ENCODE data around the gene OPCML. TPM values are rescaled to one million over a fixed set of nuclear protein-coding genes. Genes with fewer than 3 reads are reported as not detected.

The OPCML gene
- total RNA-seq, 2 experiments from 2014 or later = not detected

DNA sequence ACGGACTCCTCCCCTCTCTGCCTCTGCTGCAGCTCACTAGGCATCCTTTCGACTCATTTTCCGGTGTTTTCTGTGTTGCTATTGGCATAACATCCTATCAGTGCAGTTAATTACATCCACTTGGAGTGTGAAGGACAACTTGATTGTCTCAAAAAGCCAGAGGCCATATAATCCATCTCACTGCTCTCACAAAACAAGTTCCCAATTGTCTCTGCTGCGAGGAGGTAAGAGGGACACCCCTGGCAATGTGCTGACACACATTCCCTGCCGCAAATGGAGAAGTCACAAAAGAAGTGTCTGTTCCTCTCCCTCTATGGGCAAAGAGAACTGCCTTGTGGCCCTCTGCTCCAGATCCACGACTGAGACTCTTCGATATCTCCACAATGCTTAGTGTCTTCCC is 618.4 kb downstream of the OPCML start:
- DNase-seq = no peak
- H3K4me3 Mint-ChIP-seq = no peak overlapping the region
- CTCF ChIA-PET = interaction anchor here (1.7 kb wide), 1 partner anchor 27 kb away, joined by 5 read pairs; no protein-coding TSS in a partner anchor
- H3K9me3 Mint-ChIP-seq = no peaks in the 10 kb centered on the region
- POLR2A ChIA-PET = no interaction called here
- no peaks in the 10 kb centered on the region for H3K4me1 Mint-ChIP-seq
- H3K27ac Mint-ChIP-seq = no peak overlapping the region
- H3K27me3 Mint-ChIP-seq = no peaks in the 10 kb centered on the region
- no peaks in the 10 kb centered on the region for H3K36me3 Mint-ChIP-seq (ENCODE audit: low read depth)

DNA sequence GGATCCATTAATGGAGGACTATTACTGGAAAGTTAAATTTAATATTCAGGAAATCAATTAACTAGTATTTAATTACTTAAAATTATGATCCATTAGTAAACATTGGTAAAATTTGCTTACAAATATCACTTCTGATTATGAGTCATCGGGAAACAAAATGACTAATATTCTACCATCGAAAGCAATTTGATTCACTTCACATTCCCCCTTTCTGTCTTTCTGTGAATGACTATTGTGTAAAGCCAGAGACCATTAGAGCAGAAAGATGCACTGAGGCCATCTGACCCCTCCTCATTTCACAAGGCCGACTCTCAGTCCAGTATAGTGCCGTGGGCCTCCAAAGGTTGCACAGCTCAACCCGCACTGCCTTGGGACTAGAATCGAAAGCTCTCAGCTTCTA is 619.0 kb downstream of the OPCML start:
- ChIA-PET POLR2A (no interaction called here), CTCF (no interaction called here)
- no peaks in the 10 kb centered on the region for H3K27me3 Mint-ChIP-seq
- H3K27ac Mint-ChIP-seq = no peak overlapping the region
- no peaks in the 10 kb centered on the region for H3K36me3 Mint-ChIP-seq (ENCODE audit: low read depth)
- no peaks in the 10 kb centered on the region for H3K9me3 Mint-ChIP-seq
- DNase-seq = no peak
- no peaks in the 10 kb centered on the region for H3K4me1 Mint-ChIP-seq
- H3K4me3 Mint-ChIP-seq = no peak overlapping the region

DNA sequence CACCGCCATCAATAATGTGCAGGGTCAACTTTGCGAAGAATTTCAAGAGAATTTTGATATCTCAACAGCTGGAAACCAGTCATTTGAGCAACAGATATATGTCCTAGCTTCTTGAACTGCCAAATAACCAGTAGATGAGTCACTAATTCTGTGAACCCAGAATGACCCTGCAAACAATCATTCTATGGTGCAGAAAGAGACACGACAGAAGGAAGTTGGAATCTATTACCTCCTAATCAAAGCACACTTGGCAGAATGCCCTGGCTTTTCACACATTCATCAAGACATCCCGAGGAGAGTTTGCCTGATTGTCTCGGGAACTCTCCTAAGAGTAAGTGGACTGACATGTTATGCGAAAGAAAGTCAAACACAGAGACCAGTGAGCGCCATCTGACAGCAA is 621.1 kb downstream of the OPCML start:
- Mint-ChIP-seq H3K27me3 (no peaks in the 10 kb centered on the region), H3K4me1 (no peaks in the 10 kb centered on the region), H3K4me3 (no peak overlapping the region), H3K36me3 (ENCODE audit: low read depth) (no peaks in the 10 kb centered on the region), H3K27ac (no peak overlapping the region), H3K9me3 (no peaks in the 10 kb centered on the region)
- no peak for DNase-seq
- ChIA-PET POLR2A (no interaction called here), CTCF (no interaction called here)

DNA sequence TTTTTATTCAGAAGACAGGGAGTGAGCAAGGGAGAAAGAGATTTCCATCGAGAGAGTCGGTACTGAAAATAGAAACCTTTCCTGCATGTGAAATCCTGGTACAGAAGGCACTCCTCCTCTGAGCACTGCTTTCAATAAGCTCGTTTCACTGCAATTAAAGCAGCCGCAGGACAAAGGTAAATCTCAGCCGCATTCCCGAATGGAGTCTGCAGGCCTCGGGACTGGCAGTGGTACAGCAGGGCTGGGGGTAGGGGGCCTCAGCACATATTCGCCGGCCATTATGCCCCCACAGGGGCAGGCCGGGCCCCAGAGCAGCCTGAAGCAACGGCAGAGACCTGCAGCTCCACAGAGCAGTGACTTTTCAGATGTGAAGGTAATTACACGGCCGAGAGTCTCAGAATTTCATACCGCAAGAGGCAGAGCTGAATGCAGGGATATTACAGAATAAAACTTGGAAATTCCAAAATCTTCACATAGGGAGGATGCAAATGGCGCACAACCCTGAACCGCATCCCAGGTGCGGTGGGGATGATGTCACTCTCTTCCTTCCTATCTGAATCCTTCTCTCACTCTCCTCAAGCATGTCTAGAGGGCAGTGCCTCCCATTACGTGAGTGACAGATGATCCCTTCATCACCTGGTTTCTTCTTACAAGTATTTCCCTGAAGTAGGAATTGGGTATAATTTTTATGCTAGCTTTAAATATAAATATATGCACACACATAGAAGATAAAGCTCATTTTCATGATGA is 622.1 kb downstream of the OPCML start:
- ChIA-PET POLR2A (no interaction called here), CTCF (no interaction called here)
- no peaks in the 10 kb centered on the region for H3K36me3 Mint-ChIP-seq (ENCODE audit: low read depth)
- no peak overlapping the region for H3K27ac Mint-ChIP-seq
- H3K9me3 Mint-ChIP-seq = no peaks in the 10 kb centered on the region
- H3K4me3 Mint-ChIP-seq = no peak overlapping the region
- H3K27me3 Mint-ChIP-seq = no peaks in the 10 kb centered on the region
- no peak for DNase-seq
- H3K4me1 Mint-ChIP-seq = no peaks in the 10 kb centered on the region

DNA sequence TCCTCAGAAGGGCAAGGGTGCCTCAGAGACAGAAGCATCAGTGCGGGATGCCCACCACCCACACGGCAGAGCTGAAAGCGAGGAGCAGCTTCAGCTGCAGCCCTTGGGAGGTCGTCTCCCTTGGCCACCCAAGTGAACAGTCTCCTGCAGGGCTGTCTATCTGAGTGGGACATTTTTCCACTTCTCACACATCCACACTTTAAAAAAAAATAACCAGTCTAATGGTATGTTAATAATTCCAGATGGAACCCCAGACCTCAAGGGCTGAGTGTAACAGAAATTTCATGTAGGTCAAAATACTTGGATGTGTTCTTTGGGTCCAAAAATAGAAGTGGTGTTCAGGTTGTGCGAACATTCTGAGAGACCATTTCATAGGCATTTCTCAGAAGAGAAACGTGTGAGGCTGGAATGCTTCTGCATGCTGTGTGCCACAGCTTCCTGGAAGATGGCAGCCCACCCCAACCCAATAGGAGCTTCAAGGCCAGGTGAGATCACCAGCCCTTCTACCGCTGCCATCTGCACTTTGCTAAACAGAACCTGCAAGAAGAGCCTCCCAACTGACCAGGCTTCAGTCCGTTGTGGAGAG is 623.2 kb downstream of the OPCML start:
- H3K36me3 Mint-ChIP-seq (ENCODE audit: low read depth) = no peaks in the 10 kb centered on the region
- H3K9me3 Mint-ChIP-seq = no peaks in the 10 kb centered on the region
- H3K27me3 Mint-ChIP-seq = no peaks in the 10 kb centered on the region
- ChIA-PET POLR2A (no interaction called here), CTCF (no interaction called here)
- no peak overlapping the region for H3K27ac Mint-ChIP-seq
- DNase-seq = no peak
- no peaks in the 10 kb centered on the region for H3K4me1 Mint-ChIP-seq
- H3K4me3 Mint-ChIP-seq = no peak overlapping the region

DNA sequence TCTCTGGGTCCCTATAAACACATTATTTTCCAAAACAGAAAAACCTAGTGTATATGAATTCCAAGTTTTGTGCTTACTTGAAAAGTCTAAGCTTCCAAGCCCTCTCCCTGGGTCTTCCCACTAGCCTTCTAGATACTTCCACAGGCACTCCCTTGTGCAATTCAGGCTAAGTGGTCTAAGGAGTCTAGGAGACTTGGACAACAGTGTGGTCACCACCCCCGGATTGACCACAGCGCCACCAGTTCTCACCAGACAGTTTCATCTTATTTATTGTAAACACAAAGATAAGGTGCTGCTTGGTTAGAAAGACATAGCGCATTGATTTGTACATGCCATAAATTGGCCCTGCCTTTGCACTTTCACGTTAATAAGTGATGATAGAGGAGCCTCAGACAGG is 623.9 kb downstream of the OPCML start:
- Mint-ChIP-seq H3K4me3 (no peak overlapping the region), H3K27ac (no peak overlapping the region), H3K27me3 (no peaks in the 10 kb centered on the region), H3K36me3 (ENCODE audit: low read depth) (no peaks in the 10 kb centered on the region), H3K9me3 (peaks cover 2% of the 10 kb centered on the region), H3K4me1 (no peaks in the 10 kb centered on the region)
- CTCF ChIA-PET = no interaction called here
- DNase-seq = no peak
- POLR2A ChIA-PET = no interaction called here

DNA sequence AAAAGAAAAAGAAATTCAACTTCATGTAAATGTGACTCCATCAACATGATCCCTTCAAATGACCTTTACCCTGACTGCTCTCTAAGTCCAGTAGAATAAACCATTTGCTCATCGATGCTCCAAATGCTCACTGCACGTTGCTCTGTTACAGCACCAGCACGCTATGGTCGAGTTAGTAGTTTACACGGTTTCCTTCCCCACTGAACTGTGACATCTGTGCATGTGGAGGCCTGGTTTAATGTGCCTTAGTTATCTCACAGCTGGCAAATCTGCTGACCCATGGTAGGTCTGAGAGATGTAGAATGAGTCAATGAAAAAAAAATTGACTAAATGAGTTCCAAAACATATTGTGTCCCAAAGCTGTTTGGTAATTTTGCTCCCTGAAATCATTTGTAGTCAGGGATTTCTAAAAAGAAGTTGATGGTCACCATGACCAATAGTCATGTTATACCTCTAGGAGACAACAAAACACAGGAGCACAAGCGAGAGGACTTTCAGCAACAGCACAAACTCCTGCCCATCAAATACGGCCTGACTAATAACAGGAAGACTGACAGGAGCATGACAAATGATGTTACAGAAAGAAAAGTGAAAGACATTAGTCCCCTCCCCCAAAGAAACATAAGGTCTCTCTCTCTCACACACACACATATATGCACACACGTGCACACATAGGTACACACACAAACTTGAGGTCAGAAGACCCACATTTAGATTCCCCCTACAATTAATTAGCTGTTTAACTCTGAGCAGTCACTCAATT is 624.5 kb downstream of the OPCML start:
- Mint-ChIP-seq H3K27ac (no peak overlapping the region), H3K27me3 (no peaks in the 10 kb centered on the region), H3K36me3 (ENCODE audit: low read depth) (no peaks in the 10 kb centered on the region), H3K4me3 (no peak overlapping the region), H3K4me1 (no peaks in the 10 kb centered on the region), H3K9me3 (peaks cover 2% of the 10 kb centered on the region)
- POLR2A ChIA-PET = no interaction called here
- CTCF ChIA-PET = no interaction called here
- DNase-seq = no peak

DNA sequence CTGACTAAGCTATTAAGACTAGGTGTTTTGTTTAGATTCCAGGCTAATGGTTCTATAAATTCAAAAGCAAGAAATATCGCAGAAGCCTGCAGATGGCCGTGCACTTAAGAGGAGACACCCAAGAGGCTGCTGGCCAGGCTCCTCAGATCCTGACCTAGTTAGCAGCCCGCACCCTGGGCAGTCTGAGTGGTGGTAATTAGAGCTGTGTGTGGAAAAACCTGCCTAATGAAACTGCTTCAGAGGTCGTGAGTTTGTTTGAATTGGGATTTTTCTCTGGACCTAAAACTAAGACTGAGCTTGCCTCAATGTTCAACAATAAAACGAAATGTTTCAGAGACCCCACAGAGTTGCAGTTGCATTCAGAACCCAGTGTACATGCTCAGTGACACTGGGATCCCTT is 627.7 kb downstream of the OPCML start:
- H3K36me3 Mint-ChIP-seq (ENCODE audit: low read depth) = no peaks in the 10 kb centered on the region
- peaks cover 2% of the 10 kb centered on the region for H3K9me3 Mint-ChIP-seq
- no peak overlapping the region for H3K27ac Mint-ChIP-seq
- no peaks in the 10 kb centered on the region for H3K4me1 Mint-ChIP-seq
- H3K4me3 Mint-ChIP-seq = no peak overlapping the region
- CTCF ChIA-PET = no interaction called here
- POLR2A ChIA-PET = no interaction called here
- DNase-seq = no peak
- no peaks in the 10 kb centered on the region for H3K27me3 Mint-ChIP-seq

DNA sequence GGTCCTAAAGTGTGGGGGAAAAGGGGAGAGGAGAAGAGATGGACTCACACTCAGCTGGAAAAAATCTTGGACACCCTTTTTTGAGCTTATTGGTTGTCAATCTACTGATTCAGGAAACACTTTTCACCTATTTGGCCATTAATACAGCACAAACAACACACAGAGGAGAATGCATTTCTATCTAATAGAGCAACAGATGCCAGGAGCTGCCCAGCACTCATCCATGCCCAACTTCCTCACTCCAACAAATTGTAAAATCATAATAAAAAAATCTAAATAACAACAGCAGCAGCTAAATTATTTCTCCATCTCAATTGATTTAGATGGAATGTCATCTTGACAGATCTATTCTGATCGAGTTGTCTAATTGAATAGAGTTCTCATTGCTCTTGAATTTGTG is 628.2 kb downstream of the OPCML start:
- CTCF ChIA-PET = no interaction called here
- peaks cover 2% of the 10 kb centered on the region for H3K9me3 Mint-ChIP-seq
- no peaks in the 10 kb centered on the region for H3K36me3 Mint-ChIP-seq (ENCODE audit: low read depth)
- DNase-seq = no peak
- no peak overlapping the region for H3K27ac Mint-ChIP-seq
- no peaks in the 10 kb centered on the region for H3K27me3 Mint-ChIP-seq
- H3K4me3 Mint-ChIP-seq = no peak overlapping the region
- no peaks in the 10 kb centered on the region for H3K4me1 Mint-ChIP-seq
- POLR2A ChIA-PET = no interaction called here

DNA sequence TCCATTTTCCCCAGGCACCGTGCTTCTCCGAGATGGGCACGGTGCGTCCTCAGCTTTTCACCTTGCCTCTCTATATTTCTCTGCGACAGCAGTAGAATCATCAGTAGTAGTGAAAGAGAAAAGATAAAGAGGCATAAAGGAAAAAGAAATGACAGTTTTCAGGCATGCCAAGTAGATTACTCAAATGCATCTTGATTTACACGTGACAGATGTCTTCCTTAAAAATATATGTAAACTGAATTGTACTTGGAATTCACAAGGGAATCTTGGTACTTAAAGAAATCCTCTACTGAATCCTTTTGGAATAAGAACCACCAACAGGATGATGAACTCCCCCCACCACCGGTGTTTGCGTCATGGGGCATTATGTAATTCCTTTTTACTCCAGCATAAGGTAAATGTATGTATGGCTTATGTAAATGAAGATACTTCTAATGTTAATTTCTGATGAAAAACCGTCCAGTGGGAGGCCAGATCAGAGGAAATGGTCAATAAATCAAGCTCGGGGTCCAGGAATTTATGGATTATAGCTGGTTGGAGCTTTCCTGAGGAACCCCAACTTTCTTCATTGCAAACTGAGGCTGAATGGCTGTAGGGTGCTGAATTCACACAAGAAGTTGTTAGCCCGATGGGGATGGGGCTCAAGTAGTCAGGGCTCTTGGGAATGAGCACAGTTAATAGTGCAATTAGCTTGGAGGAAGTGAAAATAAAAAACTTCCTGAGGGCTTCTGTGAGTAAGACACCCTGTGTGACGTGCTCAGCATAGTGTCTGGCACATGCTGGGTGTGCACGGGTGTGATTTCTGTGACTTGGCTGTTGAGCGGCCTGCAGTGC is 630.4 kb downstream of the OPCML start:
- ChIA-PET POLR2A (no interaction called here), CTCF (no interaction called here)
- H3K36me3 Mint-ChIP-seq (ENCODE audit: low read depth) = no peaks in the 10 kb centered on the region

DNA sequence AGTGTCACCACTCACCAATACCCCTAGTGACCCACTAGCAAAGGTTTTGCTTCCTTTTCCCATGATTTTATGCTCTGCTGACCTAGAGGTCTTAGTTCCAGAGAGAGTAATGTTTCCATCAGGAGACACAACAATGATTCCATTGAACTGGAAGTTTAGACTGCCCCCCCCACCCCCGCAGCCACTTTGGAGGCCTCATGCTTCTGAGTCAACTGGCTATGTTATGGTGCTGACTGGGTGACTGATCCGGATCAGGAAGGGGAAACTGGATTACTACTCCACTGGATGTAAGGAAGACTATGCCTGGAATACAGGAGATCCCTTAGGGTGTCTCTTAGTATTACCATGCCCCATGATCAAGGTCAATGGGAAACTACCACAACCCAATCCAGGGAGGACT is 633.6 kb downstream of the OPCML start:
- no peaks in the 10 kb centered on the region for H3K36me3 Mint-ChIP-seq (ENCODE audit: low read depth)
- no peaks in the 10 kb centered on the region for H3K4me1 Mint-ChIP-seq
- no peaks in the 10 kb centered on the region for H3K27me3 Mint-ChIP-seq
- no peak overlapping the region for H3K4me3 Mint-ChIP-seq
- ChIA-PET POLR2A (no interaction called here), CTCF (no interaction called here)
- H3K9me3 Mint-ChIP-seq = peaks cover 4% of the 10 kb centered on the region
- no peak for DNase-seq
- H3K27ac Mint-ChIP-seq = no peak overlapping the region

More for the DNA sequence above, 630.4 kb downstream of the OPCML start:
- H3K27me3 Mint-ChIP-seq = no peaks in the 10 kb centered on the region
- no peaks in the 10 kb centered on the region for H3K4me1 Mint-ChIP-seq
- H3K27ac Mint-ChIP-seq = no peak overlapping the region
- H3K4me3 Mint-ChIP-seq = no peak overlapping the region
- peaks cover 5% of the 10 kb centered on the region for H3K9me3 Mint-ChIP-seq
- DNase-seq = no peak

DNA sequence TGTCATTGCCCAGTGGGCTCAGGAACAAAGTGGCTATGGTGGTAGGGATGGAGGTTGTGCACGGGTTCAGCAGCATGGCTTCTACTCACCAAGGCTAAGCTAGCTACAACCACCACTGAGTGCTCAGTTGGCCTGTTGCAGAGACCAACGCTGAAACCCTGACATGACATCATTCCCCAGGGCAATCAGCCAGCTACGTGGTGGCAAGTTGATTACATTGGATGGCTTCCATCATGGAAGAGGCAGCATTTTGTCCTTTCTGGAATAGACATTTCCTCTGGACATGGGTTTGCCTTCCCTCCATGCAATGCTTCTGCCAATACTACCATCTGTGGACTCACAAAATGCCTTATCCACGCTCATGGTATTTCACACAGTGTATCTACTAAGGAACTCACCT is 634.3 kb downstream of the OPCML start:
- Mint-ChIP-seq H3K27me3 (no peaks in the 10 kb centered on the region), H3K4me1 (no peaks in the 10 kb centered on the region), H3K9me3 (peaks cover 3% of the 10 kb centered on the region), H3K36me3 (ENCODE audit: low read depth) (no peaks in the 10 kb centered on the region), H3K27ac (no peak overlapping the region), H3K4me3 (no peak overlapping the region)
- DNase-seq = no peak
- ChIA-PET POLR2A (no interaction called here), CTCF (no interaction called here)

DNA sequence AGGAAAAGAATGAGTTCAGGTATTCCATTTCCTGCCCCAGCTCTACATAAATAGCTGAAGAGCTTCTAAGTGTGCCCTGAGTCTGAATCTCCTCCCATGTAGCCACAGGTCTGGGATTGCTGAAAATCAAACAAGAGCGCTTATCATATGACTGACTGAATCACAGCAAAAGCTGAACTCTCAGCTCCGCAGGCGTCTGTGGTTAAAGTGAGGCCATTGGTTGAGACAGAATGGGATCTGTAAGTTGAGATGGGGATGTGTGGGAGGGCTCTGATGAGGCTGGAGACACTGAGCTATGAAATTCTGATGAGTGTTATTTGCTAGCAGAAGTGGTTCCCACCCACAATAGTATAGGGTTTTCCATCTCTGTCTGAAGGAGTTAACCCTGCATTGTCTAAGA is 637.0 kb downstream of the OPCML start:
- DNase-seq = no peak
- no peaks in the 10 kb centered on the region for H3K36me3 Mint-ChIP-seq (ENCODE audit: low read depth)
- H3K4me1 Mint-ChIP-seq = no peaks in the 10 kb centered on the region
- H3K9me3 Mint-ChIP-seq = peaks cover 3% of the 10 kb centered on the region
- H3K27ac Mint-ChIP-seq = no peak overlapping the region
- ChIA-PET POLR2A (no interaction called here), CTCF (no interaction called here)
- no peaks in the 10 kb centered on the region for H3K27me3 Mint-ChIP-seq
- H3K4me3 Mint-ChIP-seq = no peak overlapping the region

All from activated CD4-positive, alpha-beta memory T cell treated with anti-CD3 and anti-CD28 coated beads, Interleukin-2, amount 10 ng/mL, durations not matched to agents 7 days and 5 days (primary cell).